ENCODE results near the gene SPOCK1.
"Not testable (repeated sequence)": the region's sequence is repeated elsewhere in the genome, so short reads cannot be mapped to it uniquely, and the experiment has no call there.

SPOCK1 gene

GRCh38 chr5:137260820-137261695, 238.1 kb downstream of the SPOCK1 start:
- ChIA-PET CTCF (no interaction called here), POLR2A (no interaction called here)
- TF ChIP-seq L3MBTL2 (conservative IDR thresholded peaks at IDR 0.05) (no peak), CTBP1 (IDR thresholded peaks at IDR 0.05; ENCODE audit: borderline replicate concordance) (no peak), SP1 (IDR thresholded peaks at IDR 0.05) (no peak), FOXK2 (IDR thresholded peaks at IDR 0.05) (no peak), BHLHE40 (IDR thresholded peaks at IDR 0.05; ENCODE audit: borderline replicate concordance) (no peak), FOXA1 (IDR thresholded peaks at IDR 0.05) (no peak), SUZ12 (IDR thresholded peaks at IDR 0.05) (no peak), LEF1 (IDR thresholded peaks at IDR 0.05; ENCODE audit: borderline replicate concordance) (no peak), ARNT (IDR thresholded peaks at IDR 0.05) (no peak), ZNF384 (IDR thresholded peaks at IDR 0.05) (no peak), ELF4 (IDR thresholded peaks at IDR 0.05) (no peak), HDGF (IDR thresholded peaks at IDR 0.05; ENCODE audit: borderline replicate concordance) (no peak), NFRKB (IDR thresholded peaks at IDR 0.05) (no peak), FOXM1 (IDR thresholded peaks at IDR 0.05; ENCODE audit: borderline replicate concordance) (no peak), TARDBP (IDR thresholded peaks at IDR 0.05) (no peak)
- TF ChIP-seq, protein P1, sequence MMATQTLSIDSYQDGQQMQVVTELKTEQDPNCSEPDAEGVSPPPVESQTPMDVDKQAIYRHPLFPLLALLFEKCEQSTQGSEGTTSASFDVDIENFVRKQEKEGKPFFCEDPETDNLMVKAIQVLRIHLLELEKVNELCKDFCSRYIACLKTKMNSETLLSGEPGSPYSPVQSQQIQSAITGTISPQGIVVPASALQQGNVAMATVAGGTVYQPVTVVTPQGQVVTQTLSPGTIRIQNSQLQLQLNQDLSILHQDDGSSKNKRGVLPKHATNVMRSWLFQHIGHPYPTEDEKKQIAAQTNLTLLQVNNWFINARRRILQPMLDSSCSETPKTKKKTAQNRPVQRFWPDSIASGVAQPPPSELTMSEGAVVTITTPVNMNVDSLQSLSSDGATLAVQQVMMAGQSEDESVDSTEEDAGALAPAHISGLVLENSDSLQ (IDR thresholded peaks at IDR 0.05), result no peak
- DNase-seq (ENCODE audit: extremely low spot score), result no peak

GRCh38 chr5:137259115-137259514, 240.0 kb downstream of the SPOCK1 start:
- DNase-seq (ENCODE audit: extremely low spot score); POLR2A ChIA-PET; CTCF ChIA-PET: not testable (repeated sequence)

GRCh38 chr5:137254119-137255090, 244.7 kb downstream of the SPOCK1 start:
- no peak for DNase-seq (ENCODE audit: extremely low spot score)
- ChIA-PET CTCF (no interaction called here), POLR2A (no interaction called here)
- no peak for TF ChIP-seq TARDBP (IDR thresholded peaks at IDR 0.05)
- no peak for TF ChIP-seq FOXK2 (IDR thresholded peaks at IDR 0.05)
- TF ChIP-seq CTBP1 (IDR thresholded peaks at IDR 0.05; ENCODE audit: borderline replicate concordance), result no peak
- no peak for TF ChIP-seq ZNF384 (IDR thresholded peaks at IDR 0.05)
- TF ChIP-seq L3MBTL2 (conservative IDR thresholded peaks at IDR 0.05), result no peak
- TF ChIP-seq LEF1 (IDR thresholded peaks at IDR 0.05; ENCODE audit: borderline replicate concordance), result no peak
- no peak for TF ChIP-seq NFRKB (IDR thresholded peaks at IDR 0.05)
- TF ChIP-seq SUZ12 (IDR thresholded peaks at IDR 0.05), result no peak

DNA sequence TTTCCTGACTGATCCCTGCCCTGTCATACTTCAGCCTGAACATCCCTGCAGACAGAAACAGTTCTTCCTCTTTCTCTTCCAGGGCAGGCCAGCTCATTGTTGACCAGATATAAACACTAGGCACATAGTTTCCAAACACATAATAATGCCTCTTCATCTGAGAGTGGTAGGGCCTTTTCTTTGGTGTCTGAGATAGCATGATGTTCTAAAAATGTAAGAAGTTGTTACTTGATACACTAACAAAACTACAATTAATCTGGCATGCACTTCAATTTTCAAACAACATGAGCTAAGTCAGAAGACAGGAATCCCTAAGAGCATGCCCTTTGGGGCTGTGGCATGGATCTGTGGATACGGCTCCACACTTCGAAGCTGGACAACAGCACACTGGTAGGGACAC, 246.6 kb downstream of the SPOCK1 start:
- no peak for DNase-seq (ENCODE audit: extremely low spot score)
- CTCF ChIA-PET, result no interaction called here
- POLR2A ChIA-PET, result no interaction called here
- no peak for TF ChIP-seq ARNT (IDR thresholded peaks at IDR 0.05)
- no peak for TF ChIP-seq L3MBTL2 (conservative IDR thresholded peaks at IDR 0.05)
- TF ChIP-seq SUZ12 (IDR thresholded peaks at IDR 0.05), result no peak
- no peak for TF ChIP-seq BHLHE40 (IDR thresholded peaks at IDR 0.05; ENCODE audit: borderline replicate concordance)
- no peak for TF ChIP-seq FOXK2 (IDR thresholded peaks at IDR 0.05)
- TF ChIP-seq NFRKB (IDR thresholded peaks at IDR 0.05), result no peak
- TF ChIP-seq TARDBP (IDR thresholded peaks at IDR 0.05), result no peak
- TF ChIP-seq FOXM1 (IDR thresholded peaks at IDR 0.05; ENCODE audit: borderline replicate concordance), result no peak
- TF ChIP-seq LEF1 (IDR thresholded peaks at IDR 0.05; ENCODE audit: borderline replicate concordance), result no peak
- no peak for TF ChIP-seq HDGF (IDR thresholded peaks at IDR 0.05; ENCODE audit: borderline replicate concordance)
- TF ChIP-seq SP1 (IDR thresholded peaks at IDR 0.05), result no peak
- TF ChIP-seq ELF4 (IDR thresholded peaks at IDR 0.05), result no peak

GRCh38 chr5:137250421-137250820, 248.7 kb downstream of the SPOCK1 start:
- TF ChIP-seq NFRKB (IDR thresholded peaks at IDR 0.05) (no peak), SP1 (IDR thresholded peaks at IDR 0.05) (no peak), ZNF384 (IDR thresholded peaks at IDR 0.05) (no peak), LEF1 (IDR thresholded peaks at IDR 0.05; ENCODE audit: borderline replicate concordance) (no peak), ELF4 (IDR thresholded peaks at IDR 0.05) (no peak), TARDBP (IDR thresholded peaks at IDR 0.05) (no peak), FOXA1 (IDR thresholded peaks at IDR 0.05) (no peak)
- ChIA-PET CTCF (interaction anchor here (0.7 kb wide), 1 partner anchor 414 kb away, joined by 3 read pairs; no protein-coding TSS in a partner anchor), POLR2A (no interaction called here)
- no peak for DNase-seq (ENCODE audit: extremely low spot score)

GRCh38 chr5:137248527-137248926, 250.6 kb downstream of the SPOCK1 start:
- no peak for DNase-seq (ENCODE audit: extremely low spot score)
- CTCF ChIA-PET, result no interaction called here
- POLR2A ChIA-PET, result no interaction called here
- TF ChIP-seq TARDBP (IDR thresholded peaks at IDR 0.05) (no peak), ARNT (IDR thresholded peaks at IDR 0.05) (no peak), LEF1 (IDR thresholded peaks at IDR 0.05; ENCODE audit: borderline replicate concordance) (no peak), NFRKB (IDR thresholded peaks at IDR 0.05) (no peak), BHLHE40 (IDR thresholded peaks at IDR 0.05; ENCODE audit: borderline replicate concordance) (no peak), HDGF (IDR thresholded peaks at IDR 0.05; ENCODE audit: borderline replicate concordance) (no peak), ZNF384 (IDR thresholded peaks at IDR 0.05) (no peak), FOXK2 (IDR thresholded peaks at IDR 0.05) (no peak), L3MBTL2 (conservative IDR thresholded peaks at IDR 0.05) (no peak), FOXA1 (IDR thresholded peaks at IDR 0.05) (no peak), SUZ12 (IDR thresholded peaks at IDR 0.05) (no peak), ELF4 (IDR thresholded peaks at IDR 0.05) (no peak), SP1 (IDR thresholded peaks at IDR 0.05) (no peak), FOXM1 (IDR thresholded peaks at IDR 0.05; ENCODE audit: borderline replicate concordance) (no peak), CTBP1 (IDR thresholded peaks at IDR 0.05; ENCODE audit: borderline replicate concordance) (no peak)
- TF ChIP-seq, protein P1 (IDR thresholded peaks at IDR 0.05), result no peak

Measured in HEK293T (cell line).